Brain microvascular endothelial cell (primary cell): Measurements from ENCODE around the gene CLEC16A.

Experiments used
- DNase-seq: peaks from one replicate; pipeline ENCODE4 v3.0.0-alpha.2; 2020
- H3K27ac ChIP-seq: fragments of 250-450 bp; sonication (Bioruptor Pico); 2 replicates; pipeline ENCODE4 v1.5.1; 2020; ENCODE audit warnings: mild to moderate bottlenecking, moderate library complexity
- H3K27me3 ChIP-seq: fragments of 250-450 bp; sonication (Bioruptor Pico); replicated peaks from 2 replicates; pipeline ENCODE4 v1.5.1; 2020; ENCODE audit warnings: mild to moderate bottlenecking
- H3K36me3 ChIP-seq: fragments of 250-450 bp; sonication (Bioruptor Pico); replicated peaks from 2 replicates; pipeline ENCODE4 v1.5.1; 2020; ENCODE audit warnings: mild to moderate bottlenecking
- H3K4me3 ChIP-seq: 2 replicates; pipeline ENCODE4 v1.5.1; 2011; ENCODE audit warnings: low read depth, mild to moderate bottlenecking, control low read depth, low read length, moderate library complexity
- in situ Hi-C: cut with HindIII; loops from 2 replicates; pipeline ENCODE4 v1.10.0; 2017; ENCODE audit warnings: low sequenced_read_pairs, low pct_ligation_motif_present
- TF ChIP-seq, protein P1 (sequence below): IDR thresholded peaks from 2 replicates; pipeline ENCODE4 v1.5.1; 2011; ENCODE audit warnings: low read depth, mild to moderate bottlenecking, moderate library complexity, low read length, control low read depth, inconsistent platforms; ENCODE audit errors: missing control alignments

CLEC16A gene

GRCh38 chr16:11097094-11097786, 152.9 kb downstream of the CLEC16A start:
- Histone ChIP-seq H3K27me3 (no peaks in the 10 kb centered on the region), H3K36me3 (no peaks in the 10 kb centered on the region), H3K27ac (no peak overlapping the region), H3K4me3 (no peak overlapping the region)
- DNase-seq: no peak
- in situ Hi-C loops: no loop called here
- TF ChIP-seq, protein P1, sequence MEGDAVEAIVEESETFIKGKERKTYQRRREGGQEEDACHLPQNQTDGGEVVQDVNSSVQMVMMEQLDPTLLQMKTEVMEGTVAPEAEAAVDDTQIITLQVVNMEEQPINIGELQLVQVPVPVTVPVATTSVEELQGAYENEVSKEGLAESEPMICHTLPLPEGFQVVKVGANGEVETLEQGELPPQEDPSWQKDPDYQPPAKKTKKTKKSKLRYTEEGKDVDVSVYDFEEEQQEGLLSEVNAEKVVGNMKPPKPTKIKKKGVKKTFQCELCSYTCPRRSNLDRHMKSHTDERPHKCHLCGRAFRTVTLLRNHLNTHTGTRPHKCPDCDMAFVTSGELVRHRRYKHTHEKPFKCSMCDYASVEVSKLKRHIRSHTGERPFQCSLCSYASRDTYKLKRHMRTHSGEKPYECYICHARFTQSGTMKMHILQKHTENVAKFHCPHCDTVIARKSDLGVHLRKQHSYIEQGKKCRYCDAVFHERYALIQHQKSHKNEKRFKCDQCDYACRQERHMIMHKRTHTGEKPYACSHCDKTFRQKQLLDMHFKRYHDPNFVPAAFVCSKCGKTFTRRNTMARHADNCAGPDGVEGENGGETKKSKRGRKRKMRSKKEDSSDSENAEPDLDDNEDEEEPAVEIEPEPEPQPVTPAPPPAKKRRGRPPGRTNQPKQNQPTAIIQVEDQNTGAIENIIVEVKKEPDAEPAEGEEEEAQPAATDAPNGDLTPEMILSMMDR: no peak

DNA sequence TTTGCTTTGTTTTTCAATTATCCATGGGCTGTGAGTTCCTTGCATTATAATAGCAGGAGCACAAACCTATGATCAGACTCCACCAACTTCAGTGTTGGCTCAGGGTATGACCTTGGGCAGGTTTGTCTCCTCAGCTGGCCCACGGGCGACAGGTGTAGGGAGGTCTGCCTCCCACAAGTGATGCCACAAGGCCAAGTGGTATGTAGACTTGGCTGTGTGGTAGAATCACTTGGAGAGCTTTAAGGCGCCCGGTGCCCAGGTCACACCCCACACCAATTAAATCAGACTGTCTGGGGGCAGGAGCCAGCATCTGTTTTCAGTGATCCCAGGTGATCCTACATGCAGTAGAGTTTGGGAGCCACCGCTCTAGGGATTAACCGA, 153.4 kb downstream of the CLEC16A start:
- H3K27me3 ChIP-seq: no peaks in the 10 kb centered on the region
- H3K36me3 ChIP-seq: no peaks in the 10 kb centered on the region
- TF ChIP-seq, protein P1: no peak
- DNase-seq: no peak
- in situ Hi-C loops: no loop called here
- H3K4me3 ChIP-seq: no peak overlapping the region
- H3K27ac ChIP-seq: no peak overlapping the region

DNA sequence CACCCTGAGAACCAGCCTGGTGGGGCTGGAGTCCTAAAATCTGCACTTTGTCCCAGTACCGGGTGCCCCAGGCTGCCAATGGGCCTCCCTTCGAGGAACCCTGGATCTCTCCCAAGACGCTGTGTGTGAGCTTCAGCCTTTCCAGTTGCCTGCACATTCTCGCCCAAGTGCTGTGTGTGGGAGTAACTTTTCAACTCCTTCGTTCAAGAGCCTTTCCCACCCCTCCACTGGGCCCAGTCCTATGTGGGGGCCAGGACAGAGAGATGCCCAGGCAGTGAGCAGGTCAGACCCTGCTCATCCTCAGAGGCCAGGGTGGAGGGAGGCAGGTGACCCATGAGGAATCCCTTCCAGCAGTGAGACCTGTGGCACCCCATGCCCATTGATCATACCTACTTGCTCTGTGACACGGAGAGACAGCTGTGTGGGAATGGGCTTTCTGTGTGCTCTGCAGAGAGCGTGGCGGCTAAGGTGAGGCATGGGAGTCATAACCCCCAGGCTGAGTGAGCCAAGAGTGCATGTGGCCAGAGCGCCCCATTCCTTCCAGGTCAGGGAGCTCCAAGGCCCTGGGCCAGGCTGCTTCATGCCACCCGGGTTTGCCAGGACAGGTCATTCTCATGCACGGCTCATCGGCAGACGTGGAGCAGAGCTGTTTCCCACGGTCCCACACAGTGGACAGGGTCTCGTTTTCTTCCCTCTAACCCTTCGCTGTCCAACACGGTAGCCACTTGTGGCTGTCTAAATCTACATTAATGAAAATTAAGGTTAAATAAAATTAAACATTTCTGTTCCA, 154.4 kb downstream of the CLEC16A start:
- no peak overlapping the region for H3K4me3 ChIP-seq
- H3K27ac ChIP-seq: no peak overlapping the region
- H3K27me3 ChIP-seq: no peaks in the 10 kb centered on the region
- TF ChIP-seq, protein P1: no peak
- no peak for DNase-seq
- in situ Hi-C loops: no loop called here
- H3K36me3 ChIP-seq: no peaks in the 10 kb centered on the region

DNA sequence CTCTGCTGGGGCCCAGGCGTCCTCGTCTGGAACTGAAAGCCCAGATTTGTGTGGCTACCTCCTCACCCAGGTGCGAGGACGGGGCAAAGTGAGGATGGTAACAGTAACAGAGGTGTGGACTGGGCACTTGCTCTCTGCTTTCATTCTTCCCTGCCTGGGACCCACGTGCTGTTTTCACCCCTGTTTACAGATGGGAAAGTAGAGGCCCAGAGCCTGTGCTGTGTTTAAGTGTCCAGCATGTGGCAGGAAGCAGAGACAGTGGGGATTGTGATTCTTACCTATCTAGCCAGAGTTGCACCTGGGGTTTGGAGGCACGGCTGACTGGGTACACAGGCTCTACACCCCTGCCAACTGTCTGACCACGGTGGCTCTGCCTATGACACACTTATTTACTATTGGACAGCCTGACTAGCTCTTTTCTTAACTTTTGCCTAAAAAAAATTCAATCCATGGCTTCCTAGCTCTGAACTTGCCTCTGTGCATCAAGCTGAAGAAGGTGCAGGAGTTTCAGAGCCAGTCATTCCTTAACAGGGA, 155.4 kb downstream of the CLEC16A start:
- Histone ChIP-seq H3K27me3 (no peaks in the 10 kb centered on the region), H3K4me3 (no peak overlapping the region), H3K36me3 (no peaks in the 10 kb centered on the region), H3K27ac (peak overlapping the region; percentile 93)
- TF ChIP-seq, protein P1: no peak
- in situ Hi-C loops: no loop called here
- DNase-seq: no peak

DNA sequence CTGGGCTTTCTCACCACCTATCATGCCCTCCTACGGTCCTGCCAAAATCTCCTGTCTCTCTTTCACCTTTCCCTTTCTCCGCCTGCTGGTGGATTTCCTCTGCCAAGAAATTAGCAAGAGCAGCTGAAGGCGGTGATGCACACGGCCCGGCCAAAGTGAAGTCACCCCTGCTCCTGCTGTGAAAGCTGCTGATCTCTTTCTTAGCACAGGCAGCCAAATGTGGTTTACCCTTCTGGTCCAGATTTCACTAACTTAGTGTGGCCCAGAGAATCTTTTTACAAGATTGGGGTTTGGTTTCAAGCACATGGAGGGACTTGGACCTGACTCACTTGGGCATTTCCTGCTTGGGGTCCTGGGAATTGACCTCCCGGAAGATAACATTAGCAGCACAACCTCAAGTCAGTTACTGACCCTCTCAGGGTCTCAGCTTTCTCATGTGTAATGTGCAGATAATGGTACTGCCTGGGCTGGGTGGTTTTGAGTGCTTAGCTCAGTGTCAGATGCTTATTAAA, 155.9 kb downstream of the CLEC16A start:
- no peaks in the 10 kb centered on the region for H3K27me3 ChIP-seq
- in situ Hi-C loops: no loop called here
- no peaks in the 10 kb centered on the region for H3K36me3 ChIP-seq
- no peak overlapping the region for H3K4me3 ChIP-seq
- TF ChIP-seq, protein P1: peak; percentile 79
- peak overlapping the region; percentile 93 for H3K27ac ChIP-seq
- DNase-seq: peak; percentile 99
